ENCODE results near the gene TSFM. TPM values are rescaled to one million over a fixed set of nuclear protein-coding genes. Genes with fewer than 3 reads are reported as not detected.

The TSFM gene
- total RNA-seq, 2 experiments from 2014 or later = 25.8 to 26.9 TPM

DNA sequence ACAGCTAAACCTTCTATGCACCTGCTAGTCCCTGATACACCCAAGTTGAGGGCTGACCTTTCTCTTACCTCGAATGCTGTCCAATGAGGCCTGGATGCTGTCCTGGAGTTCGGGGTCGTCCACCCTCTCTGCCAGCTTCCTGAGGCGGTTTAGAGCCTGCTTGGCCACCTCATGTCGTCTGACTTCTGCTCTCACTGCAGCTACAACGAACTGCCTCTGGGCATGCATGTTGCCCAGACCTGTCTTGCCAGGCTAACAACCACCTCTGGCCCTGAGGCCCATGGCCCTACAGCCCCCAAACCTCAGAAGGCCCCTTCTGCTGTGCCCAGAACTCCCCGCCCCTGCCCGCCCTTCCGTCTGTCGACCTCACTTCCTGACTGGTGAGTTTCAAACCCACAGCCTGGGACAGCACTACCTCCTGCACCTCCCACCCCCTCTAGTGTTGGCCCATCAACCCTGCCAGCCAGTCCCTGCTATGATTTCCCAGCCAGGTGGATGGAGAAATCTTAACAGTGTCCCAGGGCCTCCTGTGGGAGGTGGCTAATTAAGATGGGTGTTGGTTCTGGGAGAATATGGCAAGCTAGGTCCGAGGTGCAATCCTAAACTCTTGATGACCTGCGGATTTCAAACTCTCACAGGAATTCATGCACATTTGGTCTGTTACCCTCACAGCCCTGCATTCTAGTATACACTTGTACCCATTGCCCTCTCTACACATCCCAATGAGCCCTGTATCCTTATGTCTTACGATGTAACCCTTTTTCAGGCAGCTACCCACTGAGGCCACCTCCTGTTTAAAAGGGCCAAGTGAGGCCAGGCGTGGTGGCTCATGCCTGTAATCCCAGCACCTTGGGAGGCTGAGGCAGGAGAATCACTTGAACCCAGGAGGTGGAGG lies 40.5 kb upstream of the TSFM start:
- TF ChIP-seq, protein P1, sequence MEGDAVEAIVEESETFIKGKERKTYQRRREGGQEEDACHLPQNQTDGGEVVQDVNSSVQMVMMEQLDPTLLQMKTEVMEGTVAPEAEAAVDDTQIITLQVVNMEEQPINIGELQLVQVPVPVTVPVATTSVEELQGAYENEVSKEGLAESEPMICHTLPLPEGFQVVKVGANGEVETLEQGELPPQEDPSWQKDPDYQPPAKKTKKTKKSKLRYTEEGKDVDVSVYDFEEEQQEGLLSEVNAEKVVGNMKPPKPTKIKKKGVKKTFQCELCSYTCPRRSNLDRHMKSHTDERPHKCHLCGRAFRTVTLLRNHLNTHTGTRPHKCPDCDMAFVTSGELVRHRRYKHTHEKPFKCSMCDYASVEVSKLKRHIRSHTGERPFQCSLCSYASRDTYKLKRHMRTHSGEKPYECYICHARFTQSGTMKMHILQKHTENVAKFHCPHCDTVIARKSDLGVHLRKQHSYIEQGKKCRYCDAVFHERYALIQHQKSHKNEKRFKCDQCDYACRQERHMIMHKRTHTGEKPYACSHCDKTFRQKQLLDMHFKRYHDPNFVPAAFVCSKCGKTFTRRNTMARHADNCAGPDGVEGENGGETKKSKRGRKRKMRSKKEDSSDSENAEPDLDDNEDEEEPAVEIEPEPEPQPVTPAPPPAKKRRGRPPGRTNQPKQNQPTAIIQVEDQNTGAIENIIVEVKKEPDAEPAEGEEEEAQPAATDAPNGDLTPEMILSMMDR (IDR thresholded peaks at IDR 0.05) = peak; percentile 61
- H3K27me3 ChIP-seq (ENCODE audit: control insufficient read depth in 1 of 2, insufficient read depth in 2 of 2, low read length in 2 of 2) = no peaks in the 10 kb centered on the region
- ChIA-PET POLR2A (interaction anchor here (0.8 to 2.6 kb wide), 17 partner anchors 8 to 283 kb away, joined by 3 to 26 read pairs (median 4); partner anchors contain the start of genes ATP23, B4GALNT1, CDK4 and CTDSP2), CTCF (interaction anchor here (0.9 to 2.3 kb wide), 6 partner anchors 14 to 283 kb away, joined by 3 to 12 read pairs (median 6); partner anchors contain the start of genes B4GALNT1, GLI1 and MARCHF9)
- H3K4me1 ChIP-seq (ENCODE audit: insufficient read depth, low read length) = peaks cover 73% of the 10 kb centered on the region
- Mint-ChIP-seq H3K4me1 (ENCODE audit: low read depth) (peaks cover 69% of the 10 kb centered on the region), H3K27me3 (no peaks in the 10 kb centered on the region), H3K36me3 (ENCODE audit: low read depth) (peaks cover 42% of the 10 kb centered on the region), H3K4me3 (peak overlapping the region; percentile 88), H3K27ac (peak overlapping the region; percentile 94), H3K9me3 (no peaks in the 10 kb centered on the region)
- DNase-seq (peak; percentile 63 to 93 (median 74)), ATAC-seq (ENCODE audit: poor library complexity) (peak; percentile 49)
- H3K4me3 ChIP-seq (ENCODE audit: low read length) = peak overlapping the region; percentile 95
- peak overlapping the region; percentile 83 to 93 for H3K27ac ChIP-seq (ENCODE audit: low read depth in 1 of 2, low read length in 2 of 2)
- intact Hi-C loops (cut with DNase I, micrococcal nuclease) = loop anchor here (1.0 to 5.0 kb wide), 5 partner anchors 10 to 159 kb away; partner anchors contain the start of genes B4GALNT1 (in 1 of the 2), CDK4 (in 1 of the 2) and OS9 (in 1 of the 2)
- H3K36me3 ChIP-seq (ENCODE audit: insufficient read depth, low read length) = peaks cover 34% of the 10 kb centered on the region
- H3K9me3 ChIP-seq (ENCODE audit: control insufficient read depth in 1 of 2, insufficient read depth in 1 of 2, low read length in 2 of 2) = no peaks in the 10 kb centered on the region

DNA sequence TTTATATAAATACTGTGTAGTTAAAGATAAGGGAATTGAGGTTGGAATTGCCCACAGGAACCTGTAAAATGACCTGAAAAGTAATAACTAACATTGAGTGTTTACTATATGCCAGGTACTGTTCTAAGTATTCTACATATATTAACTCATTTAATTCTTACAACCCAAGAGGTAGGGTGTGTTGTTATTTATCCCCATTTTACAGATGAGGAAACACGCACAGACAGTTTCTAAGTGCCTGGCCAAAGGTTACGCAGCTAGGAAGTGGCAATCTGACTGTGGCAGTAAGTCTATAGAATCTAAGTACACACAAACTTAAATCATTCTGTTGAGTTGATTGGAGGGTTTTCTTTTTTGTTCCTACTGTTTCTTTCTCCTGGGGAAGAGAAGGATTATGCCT lies 38.8 kb upstream of the TSFM start:
- Mint-ChIP-seq H3K27me3 (no peaks in the 10 kb centered on the region), H3K36me3 (ENCODE audit: low read depth) (peaks cover 56% of the 10 kb centered on the region), H3K27ac (peak overlapping the region; percentile 94), H3K9me3 (no peaks in the 10 kb centered on the region), H3K4me3 (peak overlapping the region; percentile 94), H3K4me1 (ENCODE audit: low read depth) (peaks cover 71% of the 10 kb centered on the region)
- ChIA-PET POLR2A (interaction anchor here (0.6 to 2.5 kb wide), 6 partner anchors 8 to 198 kb away, joined by 3 to 28 read pairs (median 5); partner anchors contain the start of genes ATP23, MARCHF9 and OS9), CTCF (interaction anchor here (2.5 kb wide), 1 partner anchor 13 kb away, joined by 15 read pairs; no protein-coding TSS in a partner anchor)
- Histone ChIP-seq H3K36me3 (ENCODE audit: insufficient read depth, low read length) (peaks cover 42% of the 10 kb centered on the region), H3K27me3 (ENCODE audit: control insufficient read depth in 1 of 2, insufficient read depth in 2 of 2, low read length in 2 of 2) (no peaks in the 10 kb centered on the region), H3K27ac (ENCODE audit: low read depth in 1 of 2, low read length in 2 of 2) (peak overlapping the region; percentile 84 to 96), H3K4me1 (ENCODE audit: insufficient read depth, low read length) (peaks cover 66% of the 10 kb centered on the region), H3K4me3 (ENCODE audit: low read length) (no peak overlapping the region), H3K9me3 (ENCODE audit: control insufficient read depth in 1 of 2, insufficient read depth in 1 of 2, low read length in 2 of 2) (no peaks in the 10 kb centered on the region)
- TF ChIP-seq, protein P1 (IDR thresholded peaks at IDR 0.05) = no peak
- no peak for DNase-seq
- ATAC-seq (ENCODE audit: poor library complexity) = no peak
- intact Hi-C loops (cut with DNase I, micrococcal nuclease) = loop anchor here (2.0 to 5.0 kb wide), 3 partner anchors 51 to 161 kb away; partner anchors contain the start of gene OS9 (in 1 of the 2)

DNA sequence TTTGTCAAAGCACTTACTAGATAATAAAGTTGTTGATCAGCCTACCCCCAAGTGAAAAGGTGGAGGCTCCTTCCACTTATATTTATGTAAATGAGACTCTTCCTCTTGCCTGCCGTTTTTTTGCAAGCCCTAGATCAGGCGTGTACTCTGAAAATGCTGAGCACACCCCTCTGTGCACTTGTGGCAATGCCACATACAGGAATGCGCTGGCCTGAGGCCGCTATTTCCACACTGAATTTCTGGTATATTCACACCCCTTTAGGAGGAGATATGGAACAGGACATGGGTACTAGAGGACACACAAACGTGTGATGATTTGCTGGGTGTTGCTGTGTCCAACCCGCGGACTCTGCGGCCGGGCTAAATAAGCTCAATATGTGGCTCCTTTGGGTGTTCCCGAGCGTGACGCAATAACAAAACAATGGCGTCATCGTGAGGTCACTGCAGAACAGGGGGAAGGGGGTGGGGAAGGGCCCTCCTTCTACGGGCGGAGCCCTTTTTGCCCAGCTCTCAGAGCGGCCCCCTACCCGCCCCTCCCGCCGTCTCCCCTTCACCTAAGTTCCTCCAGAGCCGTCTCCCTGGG lies 38.3 kb upstream of the TSFM start:
- peaks cover 42% of the 10 kb centered on the region for H3K36me3 ChIP-seq (ENCODE audit: insufficient read depth, low read length)
- Mint-ChIP-seq H3K9me3 (no peaks in the 10 kb centered on the region), H3K4me3 (peak overlapping the region; percentile 94), H3K27me3 (no peaks in the 10 kb centered on the region), H3K27ac (peak overlapping the region; percentile 94), H3K36me3 (ENCODE audit: low read depth) (peaks cover 56% of the 10 kb centered on the region), H3K4me1 (ENCODE audit: low read depth) (peaks cover 66% of the 10 kb centered on the region)
- peaks cover 61% of the 10 kb centered on the region for H3K4me1 ChIP-seq (ENCODE audit: insufficient read depth, low read length)
- H3K27me3 ChIP-seq (ENCODE audit: control insufficient read depth in 1 of 2, insufficient read depth in 2 of 2, low read length in 2 of 2) = no peaks in the 10 kb centered on the region
- ATAC-seq (ENCODE audit: poor library complexity) (peak; percentile 43), DNase-seq (peak in 13 of 14 experiments; percentile 45 to 89 (median 66))
- no peaks in the 10 kb centered on the region for H3K9me3 ChIP-seq (ENCODE audit: control insufficient read depth in 1 of 2, insufficient read depth in 1 of 2, low read length in 2 of 2)
- ChIA-PET CTCF (interaction anchor here (1.9 to 2.5 kb wide), 2 partner anchors 12 to 15 kb away, joined by 6 to 15 read pairs; no protein-coding TSS in a partner anchor), POLR2A (interaction anchor here (0.6 to 2.5 kb wide), 13 partner anchors 9 to 224 kb away, joined by 3 to 28 read pairs (median 4); partner anchors contain the start of genes ATP23, DCTN2, DDIT3 and MARCHF9)
- intact Hi-C loops (cut with DNase I, micrococcal nuclease) = loop anchor here in 1 of 2 experiments (5.0 kb wide), 2 partner anchors 52 to 117 kb away; partner anchors contain the start of gene OS9
- TF ChIP-seq, protein P1 (IDR thresholded peaks at IDR 0.05) = no peak
- peak overlapping the region; percentile 84 to 96 for H3K27ac ChIP-seq (ENCODE audit: low read depth in 1 of 2, low read length in 2 of 2)
- H3K4me3 ChIP-seq (ENCODE audit: low read length) = peak overlapping the region; percentile 83

Measured in CD4-positive, alpha-beta T cell (primary cell).